ENCODE results near the gene SIRPA. TPM values are rescaled to one million over a fixed set of nuclear protein-coding genes. Genes with fewer than 3 reads are reported as not detected.

Gene SIRPA
- polyA plus RNA-seq, 1 donor (not counting 4 experiments of a cell fraction or from before 2014, with no cell fraction given) = 23.7 TPM

DNA sequence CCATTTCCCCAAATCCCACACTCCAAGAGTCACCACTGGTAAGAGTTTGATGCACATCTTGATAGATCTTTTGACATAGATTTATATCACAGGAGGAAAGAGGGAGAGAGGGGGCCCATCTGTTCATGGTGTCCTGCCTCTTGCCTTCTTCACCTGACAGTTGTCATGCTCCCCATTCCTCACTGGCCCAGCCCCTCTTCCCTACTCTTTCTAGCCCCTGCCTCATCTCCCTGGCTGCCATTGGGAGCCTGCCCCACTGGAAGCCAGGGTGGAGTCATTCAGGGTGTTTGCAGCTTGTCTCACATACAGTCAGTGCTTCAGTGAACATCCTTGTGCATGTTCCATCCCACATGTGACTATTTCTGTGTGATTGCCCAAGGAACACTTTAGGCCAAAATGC lies 27.6 kb downstream of the SIRPA start:
- TF ChIP-seq, protein P1, sequence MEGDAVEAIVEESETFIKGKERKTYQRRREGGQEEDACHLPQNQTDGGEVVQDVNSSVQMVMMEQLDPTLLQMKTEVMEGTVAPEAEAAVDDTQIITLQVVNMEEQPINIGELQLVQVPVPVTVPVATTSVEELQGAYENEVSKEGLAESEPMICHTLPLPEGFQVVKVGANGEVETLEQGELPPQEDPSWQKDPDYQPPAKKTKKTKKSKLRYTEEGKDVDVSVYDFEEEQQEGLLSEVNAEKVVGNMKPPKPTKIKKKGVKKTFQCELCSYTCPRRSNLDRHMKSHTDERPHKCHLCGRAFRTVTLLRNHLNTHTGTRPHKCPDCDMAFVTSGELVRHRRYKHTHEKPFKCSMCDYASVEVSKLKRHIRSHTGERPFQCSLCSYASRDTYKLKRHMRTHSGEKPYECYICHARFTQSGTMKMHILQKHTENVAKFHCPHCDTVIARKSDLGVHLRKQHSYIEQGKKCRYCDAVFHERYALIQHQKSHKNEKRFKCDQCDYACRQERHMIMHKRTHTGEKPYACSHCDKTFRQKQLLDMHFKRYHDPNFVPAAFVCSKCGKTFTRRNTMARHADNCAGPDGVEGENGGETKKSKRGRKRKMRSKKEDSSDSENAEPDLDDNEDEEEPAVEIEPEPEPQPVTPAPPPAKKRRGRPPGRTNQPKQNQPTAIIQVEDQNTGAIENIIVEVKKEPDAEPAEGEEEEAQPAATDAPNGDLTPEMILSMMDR (optimal IDR thresholded peaks at IDR 0.05 in 1 of 3, IDR thresholded peaks at IDR 0.05 in 1 of 3, conservative IDR thresholded peaks at IDR 0.05 in 1 of 3; ENCODE audit: extremely low read depth in 1 of 3, insufficient read depth in 2 of 3, low read length in 3 of 3) = no peak
- no peak for TF ChIP-seq EZH2 (IDR thresholded peaks at IDR 0.05; ENCODE audit: low read length)
- FAIRE-seq (no peak), DNase-seq (ENCODE audit: low read depth, low spot score) (no peak)
- dilution Hi-C loops (cut with MboI; ENCODE audit: extremely low pct_ligation_motif_present, low sequenced_read_pairs) = no loop called here
- peaks cover 4% of the 10 kb centered on the region for H3K9me1 ChIP-seq (ENCODE audit: control insufficient read depth, extremely low read depth, insufficient read depth, low read length)
- no peaks in the 10 kb centered on the region for H3K9me3 ChIP-seq (ENCODE audit: control insufficient read depth, low read depth, low read length)
- H2AFZ ChIP-seq (ENCODE audit: control insufficient read depth, low read length) = no peak overlapping the region
- H3K4me1 ChIP-seq (ENCODE audit: control insufficient read depth, extremely low read depth, insufficient read depth, low read length) = no peaks in the 10 kb centered on the region
- peaks cover 9% of the 10 kb centered on the region for H3K79me2 ChIP-seq (ENCODE audit: control insufficient read depth, insufficient read depth, low read length)
- no peak overlapping the region for H3K4me3 ChIP-seq (ENCODE audit: control insufficient read depth in 2 of 3, extremely low read depth in 1 of 3, insufficient read depth in 2 of 3, low read depth in 1 of 3, low read length in 3 of 3)
- peaks cover 21 to 22% of the 10 kb centered on the region in 2 experiments for H3K36me3 ChIP-seq (ENCODE audit: control insufficient read depth in 2 of 2, extremely low read depth in 1 of 2, insufficient read depth in 2 of 2, low read length in 2 of 2)
- no peaks in the 10 kb centered on the region for H3K27me3 ChIP-seq (ENCODE audit: control insufficient read depth, extremely low read depth, insufficient read depth, low read length)
- H3K9ac ChIP-seq (ENCODE audit: control insufficient read depth, extremely low read depth, insufficient read depth, low read length) = no peak overlapping the region
- no peak overlapping the region for H3K4me2 ChIP-seq (ENCODE audit: control insufficient read depth, extremely low read depth, insufficient read depth, low read depth, low read length)
- no peaks in the 10 kb centered on the region for H4K20me1 ChIP-seq (ENCODE audit: control insufficient read depth, extremely low read depth, insufficient read depth, low read length)
- no peak overlapping the region for H3K27ac ChIP-seq (ENCODE audit: control insufficient read depth, insufficient read depth, low read length)

DNA sequence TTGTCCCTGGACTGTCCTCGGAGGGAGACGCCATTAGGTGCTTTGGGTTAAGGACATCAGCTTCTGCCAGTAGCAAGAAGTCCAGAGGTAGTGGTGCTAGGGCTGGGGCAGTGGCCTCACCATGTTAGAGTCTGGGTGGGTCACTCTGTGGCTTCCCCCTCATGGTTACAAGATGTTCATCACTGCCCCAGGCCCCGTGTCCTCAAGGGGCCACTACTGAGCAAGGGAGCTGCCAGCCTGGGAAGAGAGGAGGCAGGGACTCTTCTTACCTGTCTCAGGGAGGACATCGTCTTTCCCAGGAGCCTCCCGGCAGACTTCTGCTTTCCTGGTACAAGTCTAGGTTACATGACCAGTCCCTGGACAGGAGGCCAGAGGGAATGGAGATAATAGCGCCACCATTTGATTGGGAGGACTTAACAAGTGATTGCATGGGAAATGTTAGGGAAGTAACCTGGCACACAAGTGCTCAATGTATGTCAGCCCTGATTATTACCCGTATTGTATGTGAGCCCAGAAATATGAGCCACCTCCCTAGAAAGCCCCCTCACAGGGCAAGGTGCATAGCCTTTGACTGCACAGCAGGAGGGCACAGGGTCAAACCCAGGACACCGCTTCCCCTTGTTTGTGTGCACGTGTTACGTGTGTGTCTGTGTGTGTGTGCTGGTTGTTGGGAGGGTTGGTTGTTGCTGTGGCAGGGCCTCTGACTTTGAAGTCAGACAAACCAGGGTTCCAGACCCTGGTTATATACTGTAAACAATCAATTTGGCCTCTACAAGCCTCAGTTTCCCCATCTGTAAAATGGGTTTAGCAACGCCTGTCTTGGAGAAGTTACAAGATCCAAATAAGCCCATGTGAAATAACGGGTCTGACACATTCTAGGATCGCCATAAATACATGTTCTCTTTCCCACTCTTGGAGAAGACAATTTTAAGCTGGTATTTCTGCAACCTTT lies 30.0 kb downstream of the SIRPA start:
- no peaks in the 10 kb centered on the region for H3K9me1 ChIP-seq (ENCODE audit: control insufficient read depth, extremely low read depth, insufficient read depth, low read length)
- TF ChIP-seq EZH2 (IDR thresholded peaks at IDR 0.05; ENCODE audit: low read length) = no peak
- TF ChIP-seq, protein P1 (optimal IDR thresholded peaks at IDR 0.05 in 1 of 3, IDR thresholded peaks at IDR 0.05 in 1 of 3, conservative IDR thresholded peaks at IDR 0.05 in 1 of 3; ENCODE audit: extremely low read depth in 1 of 3, insufficient read depth in 2 of 3, low read length in 3 of 3) = peak in 1 of 3 experiments; percentile 8
- no peak overlapping the region for H3K4me3 ChIP-seq (ENCODE audit: control insufficient read depth in 2 of 3, extremely low read depth in 1 of 3, insufficient read depth in 2 of 3, low read depth in 1 of 3, low read length in 3 of 3)
- H3K27me3 ChIP-seq (ENCODE audit: control insufficient read depth, extremely low read depth, insufficient read depth, low read length) = no peaks in the 10 kb centered on the region
- no peaks in the 10 kb centered on the region for H4K20me1 ChIP-seq (ENCODE audit: control insufficient read depth, extremely low read depth, insufficient read depth, low read length)
- no peak for FAIRE-seq
- H3K9ac ChIP-seq (ENCODE audit: control insufficient read depth, extremely low read depth, insufficient read depth, low read length) = no peak overlapping the region
- no peak overlapping the region for H2AFZ ChIP-seq (ENCODE audit: control insufficient read depth, low read length)
- no peaks in the 10 kb centered on the region for H3K9me3 ChIP-seq (ENCODE audit: control insufficient read depth, low read depth, low read length)
- no peak overlapping the region for H3K4me2 ChIP-seq (ENCODE audit: control insufficient read depth, extremely low read depth, insufficient read depth, low read depth, low read length)
- dilution Hi-C loops (cut with MboI; ENCODE audit: extremely low pct_ligation_motif_present, low sequenced_read_pairs) = no loop called here
- H3K36me3 ChIP-seq (ENCODE audit: control insufficient read depth in 2 of 2, extremely low read depth in 1 of 2, insufficient read depth in 2 of 2, low read length in 2 of 2) = peaks cover 9 to 14% of the 10 kb centered on the region in 2 experiments
- H3K27ac ChIP-seq (ENCODE audit: control insufficient read depth, insufficient read depth, low read length) = no peak overlapping the region
- no peak for DNase-seq (ENCODE audit: low read depth, low spot score)
- H3K79me2 ChIP-seq (ENCODE audit: control insufficient read depth, insufficient read depth, low read length) = peaks cover 2% of the 10 kb centered on the region
- no peaks in the 10 kb centered on the region for H3K4me1 ChIP-seq (ENCODE audit: control insufficient read depth, extremely low read depth, insufficient read depth, low read length)
